HTERT RPE-1 (cell line): ENCODE measurements around the gene SOBP.

ENCODE experiments used
- in situ Hi-C: fragments of 300-500 bp; cut with MboI; formaldehyde crosslinking; loops from 4 replicates; pipeline ENCODE4 v1.14.3; 2020; ENCODE audit warnings: low sequenced_read_pairs

SOBP gene

DNA sequence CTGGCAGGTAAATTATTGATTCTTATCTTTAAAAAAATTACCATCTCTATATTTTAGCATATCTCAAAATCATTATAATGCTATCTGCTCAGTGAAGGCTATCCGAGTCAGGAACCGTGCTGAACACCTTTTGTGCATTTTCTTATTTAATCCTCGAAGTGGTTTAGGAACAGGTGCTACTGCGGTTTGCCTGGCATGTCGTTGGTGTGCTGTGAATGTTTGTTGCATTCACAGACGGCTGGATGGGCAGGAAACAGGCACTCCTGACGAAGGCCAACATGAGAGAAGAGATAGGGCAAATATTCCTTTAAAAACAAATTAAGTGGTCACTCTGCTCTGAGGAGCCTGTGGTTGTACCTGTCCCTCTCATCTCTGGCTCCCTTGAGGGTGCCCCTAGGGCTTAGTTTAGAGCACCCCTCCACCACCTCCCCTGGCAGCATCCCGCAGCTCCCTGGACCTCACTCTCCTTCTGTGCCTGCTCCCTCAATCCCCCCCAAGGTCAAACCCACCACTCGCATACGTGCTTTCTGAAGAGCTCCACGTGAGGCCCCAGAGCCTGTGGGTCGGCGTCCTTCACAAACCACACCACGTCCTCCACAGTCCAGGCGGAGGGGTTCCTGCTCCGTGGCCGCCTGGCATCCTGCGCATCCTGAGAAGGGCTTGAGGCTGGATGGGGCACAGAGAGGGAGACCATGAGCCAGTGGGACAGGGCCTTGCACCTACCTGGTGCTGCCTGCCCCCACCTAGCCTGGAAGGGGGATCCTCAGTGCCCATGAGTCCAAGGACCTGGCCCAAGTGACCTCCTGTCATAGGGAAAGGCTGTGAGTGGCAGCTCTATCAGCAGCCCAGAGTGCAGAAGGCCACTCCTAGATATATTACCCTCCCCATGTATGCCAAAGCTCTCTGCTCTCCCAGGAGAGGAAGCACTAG is 217.7 kb downstream of the SOBP start:
- in situ Hi-C loops: no loop called here

- in situ Hi-C loops: no loop called here
Measured at GRCh38 chr6:107708435-107708834, 218.5 kb downstream of the SOBP start.

- in situ Hi-C loops: no loop called here
Measured at GRCh38 chr6:107709341-107709740, 219.4 kb downstream of the SOBP start.
